Measurements from ENCODE around the gene NR6A1. TPM values are rescaled to one million over a fixed set of nuclear protein-coding genes. Genes with fewer than 3 reads are reported as not detected.

The NR6A1 gene
- total and polyA plus RNA-seq, 2 of the 8 experiments (the other 6 are each of a cell fraction or from before 2014, with no cell fraction given), result 93.2 to 237 TPM

GRCh38 chr9:124755061-124755460 lies 16.1 kb downstream of the NR6A1 start (continued):
- TF ChIP-seq USF2 (IDR thresholded peaks at IDR 0.05; ENCODE audit: low read length) (no peak), RXRA (IDR thresholded peaks at IDR 0.05; ENCODE audit: insufficient read depth, low read depth, low read length) (no peak), ASH2L (IDR thresholded peaks at IDR 0.05; ENCODE audit: low read length) (no peak), SP2 (IDR thresholded peaks at IDR 0.05; ENCODE audit: low read length) (no peak), MAFK (IDR thresholded peaks at IDR 0.05; ENCODE audit: low read depth, low read length) (no peak)

Measured in H1 (cell line).